AG09319 (cell line): Measurements from ENCODE around the gene IL13.

Experiments used
- DNase-seq: peaks from one replicate; pipeline ENCODE4 v3.0.0-alpha.2; 2010; ENCODE audit warnings: low read depth; ENCODE audit errors: extremely low read depth
- TF ChIP-seq, protein P1 (sequence below): IDR thresholded peaks from 2 replicates; pipeline ENCODE4 v1.5.1; 2011; ENCODE audit warnings: low read depth, mild to moderate bottlenecking, inconsistent platforms, low read length, moderate library complexity

Gene IL13

DNA sequence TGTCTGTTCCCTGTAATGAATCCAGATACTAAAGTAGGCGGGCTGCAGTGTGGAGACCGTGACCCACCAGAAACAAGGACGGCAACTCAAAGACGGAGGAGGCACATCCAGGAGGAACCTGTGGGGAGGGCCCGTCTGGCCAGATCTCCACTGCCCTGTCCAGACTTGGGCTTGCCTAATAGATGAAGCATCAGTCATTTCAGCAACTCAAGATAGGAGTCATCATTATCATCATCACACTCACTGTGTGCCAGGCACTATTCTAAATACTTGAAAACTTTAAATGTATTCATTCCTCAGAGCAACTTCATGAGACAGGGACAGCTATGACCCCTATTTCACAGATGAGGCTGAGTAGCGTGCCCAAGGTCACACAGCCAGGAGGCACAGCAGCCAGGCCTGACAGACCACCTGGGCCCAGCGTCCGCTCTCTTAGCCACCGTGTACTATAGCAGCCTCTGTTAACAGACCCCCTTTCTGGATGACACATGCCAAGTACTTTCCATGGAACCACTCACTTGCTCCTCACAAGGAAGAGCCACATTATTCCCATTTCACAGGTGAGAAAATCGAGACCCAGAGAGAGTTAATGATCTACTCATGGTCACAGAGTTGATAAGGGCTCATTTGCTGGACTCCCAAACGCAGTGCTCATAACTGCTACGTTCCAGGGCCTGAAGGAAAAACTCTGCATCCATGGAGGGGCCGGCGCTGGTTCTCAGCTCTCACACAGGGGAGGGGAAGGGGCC lies 10.9 kb downstream of the IL13 start:
- TF ChIP-seq, protein P1, sequence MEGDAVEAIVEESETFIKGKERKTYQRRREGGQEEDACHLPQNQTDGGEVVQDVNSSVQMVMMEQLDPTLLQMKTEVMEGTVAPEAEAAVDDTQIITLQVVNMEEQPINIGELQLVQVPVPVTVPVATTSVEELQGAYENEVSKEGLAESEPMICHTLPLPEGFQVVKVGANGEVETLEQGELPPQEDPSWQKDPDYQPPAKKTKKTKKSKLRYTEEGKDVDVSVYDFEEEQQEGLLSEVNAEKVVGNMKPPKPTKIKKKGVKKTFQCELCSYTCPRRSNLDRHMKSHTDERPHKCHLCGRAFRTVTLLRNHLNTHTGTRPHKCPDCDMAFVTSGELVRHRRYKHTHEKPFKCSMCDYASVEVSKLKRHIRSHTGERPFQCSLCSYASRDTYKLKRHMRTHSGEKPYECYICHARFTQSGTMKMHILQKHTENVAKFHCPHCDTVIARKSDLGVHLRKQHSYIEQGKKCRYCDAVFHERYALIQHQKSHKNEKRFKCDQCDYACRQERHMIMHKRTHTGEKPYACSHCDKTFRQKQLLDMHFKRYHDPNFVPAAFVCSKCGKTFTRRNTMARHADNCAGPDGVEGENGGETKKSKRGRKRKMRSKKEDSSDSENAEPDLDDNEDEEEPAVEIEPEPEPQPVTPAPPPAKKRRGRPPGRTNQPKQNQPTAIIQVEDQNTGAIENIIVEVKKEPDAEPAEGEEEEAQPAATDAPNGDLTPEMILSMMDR: no peak
- DNase-seq: no peak

DNA sequence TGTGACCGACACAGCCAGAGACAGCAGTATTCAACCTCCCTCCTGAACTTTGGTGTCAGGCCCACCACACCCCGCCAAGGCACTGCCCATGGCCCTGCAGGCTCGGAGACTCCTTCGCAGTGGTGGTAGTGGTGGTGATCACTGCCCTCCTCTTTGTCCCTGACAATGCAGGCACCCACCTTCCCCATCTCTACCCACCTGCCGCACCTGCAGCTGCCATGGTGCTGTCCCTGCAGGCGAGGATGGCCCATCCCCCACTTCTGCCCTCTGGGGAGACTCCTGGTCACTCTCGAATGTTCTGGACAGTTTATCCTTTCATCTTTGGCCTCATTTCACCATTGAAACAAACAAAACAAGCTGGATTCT lies 11.5 kb downstream of the IL13 start:
- DNase-seq: no peak
- TF ChIP-seq, protein P1: no peak

GRCh38 chr5:132669966-132670882 lies 12.3 kb downstream of the IL13 start:
- TF ChIP-seq, protein P1: no peak
- DNase-seq: no peak

- no peak for DNase-seq
- TF ChIP-seq, protein P1: no peak
These were observed 13.0 kb downstream of the IL13 start for GRCh38 chr5:132671000-132671399.

- TF ChIP-seq, protein P1: no peak
- DNase-seq: no peak
These were observed 15.5 kb downstream of the IL13 start for GRCh38 chr5:132673488-132673887.

GRCh38 chr5:132673939-132674630 lies 16.1 kb downstream of the IL13 start, which contains the start of gene IL4:
Gene IL4, plus strand, starts transcription at chr5:132673989. Its CDS starts 62 bp downstream, at chr5:132674051.
- TF ChIP-seq, protein P1: no peak
- DNase-seq: no peak
